GM12874 (cell line): ENCODE results near the gene ADK.

Source experiments
- CTCF ChIP-seq: IDR thresholded peaks from 2 replicates; pipeline ENCODE4 v1.5.1; 2011; ENCODE audit warnings: low read depth, mild to moderate bottlenecking, control low read depth, low read length, moderate library complexity; ENCODE audit not compliant: insufficient read depth

The ADK gene

DNA sequence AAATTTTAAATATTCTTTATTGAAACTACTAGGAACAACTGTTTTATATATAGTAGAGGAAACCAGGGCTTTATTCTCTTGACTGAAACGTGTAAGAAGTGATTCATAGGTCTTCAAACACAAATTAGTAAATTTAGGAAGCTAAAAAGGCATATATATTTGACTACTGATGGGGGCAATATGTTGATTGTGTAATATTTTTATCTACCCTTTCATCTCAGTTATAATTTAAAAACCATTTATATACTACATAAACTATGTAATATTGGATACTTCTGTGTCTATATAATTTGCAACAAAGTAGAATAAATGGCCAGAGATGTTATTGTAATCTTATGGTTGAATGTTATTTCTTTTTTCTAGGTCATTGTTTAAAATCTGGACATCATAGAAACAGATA lies 406.1 kb downstream of the ADK start:
- no peak for TF ChIP-seq CTCF

DNA sequence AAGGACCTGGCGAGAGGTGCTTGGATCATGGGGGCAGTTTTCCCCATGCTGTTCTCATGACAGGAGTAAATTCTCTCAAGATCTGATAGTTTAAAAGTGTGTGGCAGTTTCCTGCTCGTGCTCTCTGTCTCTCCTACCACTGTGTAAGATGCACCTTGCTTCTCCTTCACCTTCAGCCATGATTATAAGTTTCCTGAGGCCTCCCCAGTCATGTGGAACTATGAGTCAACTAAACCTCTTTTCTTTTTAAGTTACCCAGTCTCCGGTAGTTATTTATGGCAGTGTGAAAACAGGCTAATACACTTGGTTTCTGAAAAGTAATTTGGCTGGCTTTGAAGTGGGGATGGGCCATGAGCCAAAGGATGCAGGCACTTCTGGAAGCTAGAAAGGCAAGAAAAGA lies 407.4 kb downstream of the ADK start:
- no peak for TF ChIP-seq CTCF

DNA sequence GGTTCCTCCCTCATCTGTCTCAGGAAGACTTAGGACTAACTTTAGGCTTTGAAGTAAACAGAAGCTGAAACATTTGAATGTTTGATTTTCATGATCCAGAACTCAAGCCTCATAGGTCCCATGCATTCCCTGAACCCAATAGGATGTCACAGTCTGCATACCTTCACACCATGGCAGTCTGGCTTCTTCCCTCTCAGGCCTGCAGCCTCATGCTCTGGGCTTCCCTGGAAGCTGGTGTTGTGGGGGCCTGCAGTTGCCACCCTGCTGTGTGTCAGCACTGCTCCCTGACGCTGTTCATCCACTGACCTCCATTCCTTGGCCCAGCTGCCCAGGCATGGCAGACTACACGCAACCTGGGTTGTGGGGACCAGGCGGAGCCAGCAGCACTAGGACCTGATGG lies 407.9 kb downstream of the ADK start:
- TF ChIP-seq CTCF: no peak

GRCh38 chr10:74575191-74575720 lies 424.2 kb downstream of the ADK start:
- TF ChIP-seq CTCF: no peak

DNA sequence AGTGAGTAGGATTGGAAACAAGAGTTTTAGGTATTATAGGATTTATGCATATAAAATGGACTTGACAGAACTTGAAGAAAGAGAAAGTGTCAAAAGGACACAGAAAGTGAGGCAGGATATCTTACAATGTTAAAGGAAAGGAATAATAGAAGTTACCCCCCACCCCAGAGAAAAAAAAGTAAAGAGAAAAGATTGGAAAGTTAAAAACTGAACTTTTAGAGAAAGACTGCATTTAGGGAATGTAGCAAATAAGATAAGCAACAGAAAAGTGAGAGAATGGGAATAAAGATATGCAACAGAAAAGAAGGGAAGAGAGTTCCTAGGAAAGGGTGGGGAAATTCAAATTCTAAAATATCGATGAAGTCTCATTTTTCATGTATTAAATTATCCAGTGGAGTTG lies 424.9 kb downstream of the ADK start:
- TF ChIP-seq CTCF: no peak

DNA sequence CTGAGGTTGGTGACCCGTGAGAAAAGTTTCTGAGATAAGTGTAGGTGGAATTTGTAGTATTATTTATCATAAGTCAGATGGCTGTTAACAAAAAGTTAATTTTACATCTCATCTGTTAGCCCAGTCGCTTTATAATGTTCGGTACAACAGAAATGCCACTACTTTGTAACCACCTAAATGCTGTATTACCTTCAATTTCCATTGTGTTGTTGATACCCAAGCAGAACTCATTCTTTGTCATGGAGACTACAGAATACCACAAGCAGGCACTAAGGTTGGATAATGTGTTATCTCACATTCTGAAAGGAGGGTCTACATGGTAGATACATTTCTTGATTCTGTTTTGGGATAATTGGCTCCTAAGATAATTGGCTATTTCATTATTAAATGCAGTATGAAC lies 425.6 kb downstream of the ADK start:
- TF ChIP-seq CTCF: no peak

DNA sequence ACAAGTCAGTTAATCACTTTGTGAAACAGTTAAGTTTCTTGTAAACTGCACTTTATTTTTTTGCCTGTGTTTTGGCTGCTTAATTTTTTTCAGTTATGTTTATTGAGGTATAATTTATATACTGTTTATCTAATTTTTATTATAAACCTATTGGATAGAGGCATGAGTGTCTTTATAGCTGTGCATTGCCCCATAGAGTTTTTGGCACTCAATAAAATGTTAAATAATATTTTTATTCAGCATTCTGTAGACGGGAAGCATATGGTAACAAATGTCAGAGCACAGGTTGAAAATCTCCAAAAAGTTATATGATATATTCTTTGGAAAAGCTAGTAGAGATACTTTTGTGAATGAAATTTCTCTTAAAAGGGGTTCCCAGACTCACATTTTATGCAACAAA lies 431.5 kb downstream of the ADK start:
- no peak for TF ChIP-seq CTCF
